Glutamatergic neuron (in vitro differentiated cells): Measurements from ENCODE around the gene VNN1. TPM values are rescaled to one million over a fixed set of nuclear protein-coding genes. Genes with fewer than 3 reads are reported as not detected.

Experiments used
- DNase-seq: peaks from one replicate; pipeline ENCODE4 v3.0.0; 2022
- H3K27ac Mint-ChIP-seq: one replicate; pipeline ENCODE4 v1.8.0; 2020; ENCODE audit warnings: mild to moderate bottlenecking, mixed read lengths, inconsistent platforms; ENCODE audit not compliant: unreplicated experiment
- H3K27me3 Mint-ChIP-seq: one replicate; pipeline ENCODE4 v1.8.0; 2020; ENCODE audit warnings: mild to moderate bottlenecking, moderate library complexity, mixed read lengths, inconsistent platforms; ENCODE audit not compliant: unreplicated experiment
- H3K36me3 Mint-ChIP-seq: one replicate; pipeline ENCODE4 v1.8.0; 2020; ENCODE audit warnings: mild to moderate bottlenecking, mixed read lengths, inconsistent platforms; ENCODE audit not compliant: unreplicated experiment
- H3K4me1 Mint-ChIP-seq: one replicate; pipeline ENCODE4 v1.8.0; 2020; ENCODE audit warnings: mild to moderate bottlenecking, low read depth, mixed read lengths, inconsistent platforms; ENCODE audit not compliant: unreplicated experiment
- H3K4me3 Mint-ChIP-seq: one replicate; pipeline ENCODE4 v1.8.0; 2020; ENCODE audit warnings: mild to moderate bottlenecking, mixed read lengths, inconsistent platforms; ENCODE audit not compliant: unreplicated experiment
- H3K9me3 Mint-ChIP-seq: one replicate; pipeline ENCODE4 v1.8.0; 2020; ENCODE audit warnings: mild to moderate bottlenecking, moderate library complexity, mixed read lengths, inconsistent platforms; ENCODE audit not compliant: unreplicated experiment
- total RNA-seq: library from RNA; stranded (reverse); fragmentation: NEBNext Ultra II Directional; extraction: Animal tissue kit (Norgen Biotek cat#: 25700); gene quantifications from one replicate; pipeline ENCODE4 v1.2.1, GENCODE V29; 2021; ENCODE audit not compliant: unreplicated experiment
- TF ChIP-seq, protein P1 (sequence below): fragments of 200-600 bp; sonication (generic); IDR thresholded peaks from one replicate; pipeline ENCODE4 v1.5.0; 2021; ENCODE audit not compliant: partially characterized antibody, unreplicated experiment

The VNN1 gene
- total RNA-seq, 1 donor from 2014 or later, result not detected

DNA sequence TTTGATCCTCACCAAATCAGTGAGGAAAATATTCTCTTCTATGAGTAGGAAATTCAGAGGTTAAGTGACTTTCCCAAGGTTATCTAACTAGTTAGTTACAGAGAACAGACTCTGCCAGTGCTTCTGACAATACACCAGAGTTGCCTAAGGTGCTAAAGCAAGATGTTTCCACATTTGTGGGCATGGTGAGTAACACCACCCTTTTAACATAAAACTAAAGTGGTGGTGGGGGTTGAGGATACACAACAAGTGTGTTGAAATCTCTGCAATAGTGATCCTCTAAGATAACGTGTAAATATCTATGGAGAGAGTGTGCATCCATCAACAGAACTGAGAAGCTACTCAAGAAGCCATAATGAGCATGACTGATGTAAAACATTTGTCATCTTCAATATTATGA, 32.2 kb upstream of the VNN1 start:
- TF ChIP-seq, protein P1, sequence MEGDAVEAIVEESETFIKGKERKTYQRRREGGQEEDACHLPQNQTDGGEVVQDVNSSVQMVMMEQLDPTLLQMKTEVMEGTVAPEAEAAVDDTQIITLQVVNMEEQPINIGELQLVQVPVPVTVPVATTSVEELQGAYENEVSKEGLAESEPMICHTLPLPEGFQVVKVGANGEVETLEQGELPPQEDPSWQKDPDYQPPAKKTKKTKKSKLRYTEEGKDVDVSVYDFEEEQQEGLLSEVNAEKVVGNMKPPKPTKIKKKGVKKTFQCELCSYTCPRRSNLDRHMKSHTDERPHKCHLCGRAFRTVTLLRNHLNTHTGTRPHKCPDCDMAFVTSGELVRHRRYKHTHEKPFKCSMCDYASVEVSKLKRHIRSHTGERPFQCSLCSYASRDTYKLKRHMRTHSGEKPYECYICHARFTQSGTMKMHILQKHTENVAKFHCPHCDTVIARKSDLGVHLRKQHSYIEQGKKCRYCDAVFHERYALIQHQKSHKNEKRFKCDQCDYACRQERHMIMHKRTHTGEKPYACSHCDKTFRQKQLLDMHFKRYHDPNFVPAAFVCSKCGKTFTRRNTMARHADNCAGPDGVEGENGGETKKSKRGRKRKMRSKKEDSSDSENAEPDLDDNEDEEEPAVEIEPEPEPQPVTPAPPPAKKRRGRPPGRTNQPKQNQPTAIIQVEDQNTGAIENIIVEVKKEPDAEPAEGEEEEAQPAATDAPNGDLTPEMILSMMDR, result no peak
- Mint-ChIP-seq H3K27me3 (peaks cover 2% of the 10 kb centered on the region), H3K36me3 (no peaks in the 10 kb centered on the region), H3K9me3 (no peaks in the 10 kb centered on the region), H3K4me1 (no peaks in the 10 kb centered on the region), H3K27ac (no peak overlapping the region), H3K4me3 (no peak overlapping the region)
- DNase-seq, result no peak

DNA sequence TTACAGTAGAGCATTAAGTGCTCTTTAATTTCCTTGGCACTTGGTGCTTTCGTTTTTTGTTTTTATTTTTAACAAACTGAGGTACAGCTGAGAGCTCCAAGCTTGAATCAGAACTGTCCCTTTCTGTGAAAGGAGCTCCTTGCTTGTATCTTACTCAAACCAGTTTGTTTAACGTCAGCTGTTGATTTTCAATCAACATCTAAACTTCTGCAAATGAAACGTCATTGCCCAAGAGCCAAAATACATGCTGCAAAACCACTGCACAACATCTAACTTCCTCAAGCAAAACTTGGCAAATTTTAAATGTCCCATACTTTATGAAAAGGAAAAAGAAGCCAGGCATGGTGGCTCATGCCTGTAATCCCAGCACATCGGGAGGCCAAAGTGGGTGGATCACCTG, 28.6 kb upstream of the VNN1 start:
- H3K4me3 Mint-ChIP-seq, result no peak overlapping the region
- no peak for DNase-seq
- H3K9me3 Mint-ChIP-seq, result peaks cover 2% of the 10 kb centered on the region
- H3K4me1 Mint-ChIP-seq, result no peaks in the 10 kb centered on the region
- TF ChIP-seq, protein P1, result no peak
- H3K36me3 Mint-ChIP-seq, result no peaks in the 10 kb centered on the region
- no peak overlapping the region for H3K27ac Mint-ChIP-seq
- H3K27me3 Mint-ChIP-seq, result peaks cover 2% of the 10 kb centered on the region

DNA sequence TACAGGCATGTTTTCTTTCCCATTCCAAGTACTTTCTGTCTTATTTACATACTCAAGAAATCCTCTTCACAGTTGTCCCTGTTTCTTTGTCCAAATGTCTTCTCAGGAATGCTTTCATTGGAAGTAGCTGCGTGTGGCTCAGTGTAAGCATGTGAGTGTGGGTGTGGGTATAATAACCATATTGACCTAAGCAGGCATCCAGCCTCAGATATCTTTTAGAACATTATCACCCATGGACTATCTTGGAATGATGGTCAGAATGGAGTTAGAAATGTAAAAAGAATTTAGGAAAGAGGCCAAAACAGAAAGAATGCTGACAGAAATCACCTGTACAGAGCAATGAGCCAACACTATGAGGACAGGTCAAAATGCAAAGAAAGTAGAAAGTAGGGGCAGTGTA, 27.4 kb upstream of the VNN1 start:
- H3K27ac Mint-ChIP-seq, result no peak overlapping the region
- TF ChIP-seq, protein P1, result no peak
- H3K27me3 Mint-ChIP-seq, result no peaks in the 10 kb centered on the region
- H3K4me1 Mint-ChIP-seq, result no peaks in the 10 kb centered on the region
- DNase-seq, result no peak
- H3K4me3 Mint-ChIP-seq, result no peak overlapping the region
- H3K9me3 Mint-ChIP-seq, result peaks cover 2% of the 10 kb centered on the region
- H3K36me3 Mint-ChIP-seq, result no peaks in the 10 kb centered on the region

DNA sequence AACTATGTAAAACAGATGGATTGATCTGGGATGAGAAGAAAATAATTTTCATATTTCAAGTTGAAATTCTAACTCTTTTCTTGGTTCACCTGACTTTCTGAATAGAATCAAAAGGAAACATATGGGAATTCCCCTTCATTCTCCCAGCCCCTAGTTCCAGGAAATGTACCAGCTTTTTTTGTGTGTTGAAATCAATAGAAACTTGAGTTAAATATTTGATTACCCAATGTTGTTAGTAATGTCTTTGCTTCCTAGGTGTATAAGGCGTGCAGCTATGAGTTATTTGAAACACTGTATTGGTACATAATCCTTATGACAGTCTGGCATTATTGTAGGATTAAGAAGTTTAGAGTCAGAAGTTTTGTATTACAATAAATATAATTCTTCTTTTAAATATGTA, 22.4 kb upstream of the VNN1 start:
- Mint-ChIP-seq H3K4me1 (no peaks in the 10 kb centered on the region), H3K36me3 (no peaks in the 10 kb centered on the region), H3K27me3 (no peaks in the 10 kb centered on the region), H3K9me3 (peaks cover 2% of the 10 kb centered on the region), H3K4me3 (no peak overlapping the region), H3K27ac (no peak overlapping the region)
- TF ChIP-seq, protein P1, result no peak
- DNase-seq, result no peak

DNA sequence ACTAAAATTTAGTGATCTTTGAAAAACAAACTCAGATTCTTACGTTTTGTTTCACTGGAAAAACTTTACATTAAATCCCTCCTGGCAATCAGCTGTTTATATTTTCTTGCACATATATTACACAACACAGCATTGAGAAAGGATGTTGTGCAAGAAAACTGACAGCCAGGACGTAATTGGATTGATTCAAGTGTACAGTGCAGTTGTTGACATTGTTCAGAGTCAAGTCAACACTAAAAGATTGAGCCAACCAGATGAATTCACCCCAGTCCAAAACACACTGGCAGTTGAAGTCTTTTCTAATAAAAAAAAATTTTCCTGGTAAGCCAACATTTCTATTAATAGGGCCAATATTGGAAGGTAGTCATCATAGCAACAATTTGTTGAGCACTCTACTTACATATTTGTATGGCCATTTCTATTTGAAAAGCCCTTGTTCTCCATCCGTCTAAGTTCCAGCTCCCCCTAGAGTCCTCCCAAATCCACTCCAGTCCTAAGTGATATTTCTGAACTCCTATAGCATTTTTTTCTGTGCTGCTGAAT, 20.9 kb upstream of the VNN1 start:
- Mint-ChIP-seq H3K36me3 (no peaks in the 10 kb centered on the region), H3K9me3 (peaks cover 2% of the 10 kb centered on the region), H3K4me1 (no peaks in the 10 kb centered on the region), H3K4me3 (no peak overlapping the region), H3K27me3 (no peaks in the 10 kb centered on the region), H3K27ac (no peak overlapping the region)
- TF ChIP-seq, protein P1, result no peak
- DNase-seq, result no peak
